HEK293 (cell line): Measurements from ENCODE around the gene PLD5.

Experiments used
- CTCF ChIA-PET: fragments of 350-600 bp; formaldehyde crosslinking; extraction: SDS; loops from one replicate; lab custom pipeline; 2021; ENCODE audit warnings: antibody characterized with exemption; lab: Yijun Ruan, JAX
- POLR2A ChIA-PET: fragments of 300-600 bp; formaldehyde crosslinking; extraction: SDS; loops from one replicate; lab custom pipeline; 2020; ENCODE audit warnings: antibody characterized with exemption, inconsistent platforms; lab: Yijun Ruan, JAX
- H3K27ac ChIP-seq: fragments of 200-500 bp; sonication (Bioruptor generic); 2 replicates; pipeline ENCODE4 v1.5.1; 2014; ENCODE audit warnings: low read depth, low read length, control low read depth, inconsistent platforms; ENCODE audit errors: extremely low read depth
- H3K36me3 ChIP-seq, 2 experiments: fragments of 200-500 bp in 1 of 2; sonication (Bioruptor generic) in 1 of 2; 1 replicate in 1 of 2; 2 replicates in 1 of 2; pipeline ENCODE4 v1.5.1; 2014 to 2017; ENCODE audit warnings: inconsistent platforms in 2 of 2, low read length in 2 of 2; ENCODE audit not compliant: control insufficient read depth in 2 of 2, insufficient read depth in 1 of 2
- H3K4me1 ChIP-seq: fragments of 200-500 bp; sonication (Bioruptor generic); 2 replicates; pipeline ENCODE4 v1.5.1; 2014; ENCODE audit warnings: mild to moderate bottlenecking, low read length, inconsistent platforms; ENCODE audit not compliant: control insufficient read depth, insufficient read depth
- H3K4me3 ChIP-seq: 2 replicates; pipeline ENCODE4 v1.5.1; 2011; ENCODE audit warnings: low read depth, mild to moderate bottlenecking, control low read depth, low read length, moderate library complexity
- H3K9me3 ChIP-seq: fragments of 200-500 bp; sonication (Bioruptor generic); 2 replicates; pipeline ENCODE4 v1.5.1; 2014; ENCODE audit warnings: low read depth, low read length, inconsistent platforms; ENCODE audit not compliant: control insufficient read depth, insufficient read depth
- KLF1 ChIP-seq: fragments of 450-650 bp; formaldehyde crosslinking; IDR thresholded peaks from 2 replicates; pipeline ENCODE4 v1.5.1; 2016; ENCODE audit warnings: missing biosample characterization, missing genetic modification characterization
- MYNN ChIP-seq: fragments of 450-650 bp; formaldehyde crosslinking; IDR thresholded peaks from 2 replicates; pipeline ENCODE4 v1.5.1; 2016; ENCODE audit warnings: missing biosample characterization, missing genetic modification characterization, borderline replicate concordance
- ZBTB20 ChIP-seq: fragments of 450-650 bp; formaldehyde crosslinking; IDR thresholded peaks from 2 replicates; pipeline ENCODE4 v1.5.1; 2016; ENCODE audit warnings: missing biosample characterization, missing genetic modification characterization
- ZFP37 ChIP-seq: fragments of 450-650 bp; formaldehyde crosslinking; IDR thresholded peaks from 2 replicates; pipeline ENCODE4 v1.5.1; 2016; ENCODE audit warnings: missing biosample characterization, missing genetic modification characterization
- ZNF19 ChIP-seq: fragments of 450-650 bp; formaldehyde crosslinking; IDR thresholded peaks from 2 replicates; pipeline ENCODE4; 2016; ENCODE audit warnings: missing biosample characterization, missing genetic modification characterization, low read depth
- ZNF2 ChIP-seq: fragments of 450-650 bp; formaldehyde crosslinking; IDR thresholded peaks from 2 replicates; pipeline ENCODE4 v1.5.1; 2016; ENCODE audit warnings: missing biosample characterization, missing genetic modification characterization
- ZNF335 ChIP-seq: fragments of 450-650 bp; formaldehyde crosslinking; conservative IDR thresholded peaks from 2 replicates; pipeline ENCODE4 v1.5.1; 2016; ENCODE audit warnings: missing biosample characterization, missing genetic modification characterization
- ZNF558 ChIP-seq: fragments of 450-650 bp; formaldehyde crosslinking; IDR thresholded peaks from 2 replicates; pipeline ENCODE4 v1.5.1; 2016; ENCODE audit warnings: missing biosample characterization, missing genetic modification characterization
- ZNF624 ChIP-seq: fragments of 450-650 bp; formaldehyde crosslinking; IDR thresholded peaks from 2 replicates; pipeline ENCODE4 v1.5.1; 2017; ENCODE audit warnings: missing biosample characterization, missing genetic modification characterization
- ZNF639 ChIP-seq: fragments of 450-650 bp; formaldehyde crosslinking; IDR thresholded peaks from 2 replicates; pipeline ENCODE4 v1.5.1; 2016; ENCODE audit warnings: missing biosample characterization, missing genetic modification characterization
- ZNF777 ChIP-seq: fragments of 450-650 bp; formaldehyde crosslinking; IDR thresholded peaks from 2 replicates; pipeline ENCODE4 v1.5.1; 2017; ENCODE audit warnings: missing biosample characterization, missing genetic modification characterization, borderline replicate concordance
- ZSCAN23 ChIP-seq: fragments of 450-650 bp; formaldehyde crosslinking; IDR thresholded peaks from 2 replicates; pipeline ENCODE4 v1.5.1; 2016; ENCODE audit warnings: missing biosample characterization, missing genetic modification characterization
- TF ChIP-seq, protein P1 (sequence below): fragments of 450-650 bp; formaldehyde crosslinking; IDR thresholded peaks from 2 replicates; pipeline ENCODE4 v1.5.1; 2016; ENCODE audit warnings: missing biosample characterization, missing genetic modification characterization
- TF ChIP-seq, protein P2 (sequence below): sonication (generic); formaldehyde crosslinking; IDR thresholded peaks from 2 replicates; pipeline ENCODE4 v1.8.1; 2022; ENCODE audit warnings: mild to moderate bottlenecking, moderate library complexity, missing genetic modification reagents
- TF ChIP-seq, protein P3 (sequence below): fragments of 450-650 bp; formaldehyde crosslinking; IDR thresholded peaks from 2 replicates; pipeline ENCODE4 v1.5.1; 2016; ENCODE audit warnings: missing biosample characterization, missing genetic modification characterization
- TF ChIP-seq, protein P4 (sequence below): fragments of 450-650 bp; formaldehyde crosslinking; IDR thresholded peaks from 2 replicates; pipeline ENCODE4 v1.5.1; 2017; ENCODE audit warnings: missing biosample characterization, mild to moderate bottlenecking, missing genetic modification characterization, moderate library complexity
- TF ChIP-seq, protein P5 (sequence below): fragments of 450-650 bp; formaldehyde crosslinking; conservative IDR thresholded peaks from 2 replicates; pipeline ENCODE4 v1.5.1; 2016; ENCODE audit warnings: low read depth, missing biosample characterization, missing genetic modification characterization

PLD5 gene

GRCh38 chr1:242456726-242457269, 67.7 kb downstream of the PLD5 start (continued):
- TF ChIP-seq ZNF335 (no peak), ZFP37 (tag by site-specific recombination) (no peak), ZNF558 (tag by site-specific recombination) (no peak)
- TF ChIP-seq, protein P1, sequence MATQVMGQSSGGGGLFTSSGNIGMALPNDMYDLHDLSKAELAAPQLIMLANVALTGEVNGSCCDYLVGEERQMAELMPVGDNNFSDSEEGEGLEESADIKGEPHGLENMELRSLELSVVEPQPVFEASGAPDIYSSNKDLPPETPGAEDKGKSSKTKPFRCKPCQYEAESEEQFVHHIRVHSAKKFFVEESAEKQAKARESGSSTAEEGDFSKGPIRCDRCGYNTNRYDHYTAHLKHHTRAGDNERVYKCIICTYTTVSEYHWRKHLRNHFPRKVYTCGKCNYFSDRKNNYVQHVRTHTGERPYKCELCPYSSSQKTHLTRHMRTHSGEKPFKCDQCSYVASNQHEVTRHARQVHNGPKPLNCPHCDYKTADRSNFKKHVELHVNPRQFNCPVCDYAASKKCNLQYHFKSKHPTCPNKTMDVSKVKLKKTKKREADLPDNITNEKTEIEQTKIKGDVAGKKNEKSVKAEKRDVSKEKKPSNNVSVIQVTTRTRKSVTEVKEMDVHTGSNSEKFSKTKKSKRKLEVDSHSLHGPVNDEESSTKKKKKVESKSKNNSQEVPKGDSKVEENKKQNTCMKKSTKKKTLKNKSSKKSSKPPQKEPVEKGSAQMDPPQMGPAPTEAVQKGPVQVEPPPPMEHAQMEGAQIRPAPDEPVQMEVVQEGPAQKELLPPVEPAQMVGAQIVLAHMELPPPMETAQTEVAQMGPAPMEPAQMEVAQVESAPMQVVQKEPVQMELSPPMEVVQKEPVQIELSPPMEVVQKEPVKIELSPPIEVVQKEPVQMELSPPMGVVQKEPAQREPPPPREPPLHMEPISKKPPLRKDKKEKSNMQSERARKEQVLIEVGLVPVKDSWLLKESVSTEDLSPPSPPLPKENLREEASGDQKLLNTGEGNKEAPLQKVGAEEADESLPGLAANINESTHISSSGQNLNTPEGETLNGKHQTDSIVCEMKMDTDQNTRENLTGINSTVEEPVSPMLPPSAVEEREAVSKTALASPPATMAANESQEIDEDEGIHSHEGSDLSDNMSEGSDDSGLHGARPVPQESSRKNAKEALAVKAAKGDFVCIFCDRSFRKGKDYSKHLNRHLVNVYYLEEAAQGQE (tag by site-specific recombination) = no peak

DNA sequence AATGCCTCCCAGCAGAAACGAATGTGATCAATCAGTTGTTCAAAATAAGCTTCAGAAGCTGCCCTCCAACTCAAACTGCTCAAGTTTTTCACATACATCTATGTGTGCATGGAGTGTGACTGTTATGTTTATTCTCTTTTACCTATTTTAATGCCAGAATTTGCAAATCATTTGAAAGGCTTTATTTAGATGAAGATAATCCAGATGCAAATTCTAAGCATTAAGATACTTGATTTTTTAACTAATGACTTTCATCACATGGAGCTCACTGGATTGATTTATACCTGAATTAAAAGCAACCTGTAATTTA, 69.5 kb downstream of the PLD5 start:
- POLR2A ChIA-PET = no interaction called here
- H3K4me3 ChIP-seq = no peak overlapping the region
- CTCF ChIA-PET = interaction anchor here (0.6 to 3.8 kb wide), 29 partner anchors 8 to 1818 kb away, joined by 3 to 20 read pairs (median 4); no protein-coding TSS in a partner anchor
- TF ChIP-seq, protein P2, sequence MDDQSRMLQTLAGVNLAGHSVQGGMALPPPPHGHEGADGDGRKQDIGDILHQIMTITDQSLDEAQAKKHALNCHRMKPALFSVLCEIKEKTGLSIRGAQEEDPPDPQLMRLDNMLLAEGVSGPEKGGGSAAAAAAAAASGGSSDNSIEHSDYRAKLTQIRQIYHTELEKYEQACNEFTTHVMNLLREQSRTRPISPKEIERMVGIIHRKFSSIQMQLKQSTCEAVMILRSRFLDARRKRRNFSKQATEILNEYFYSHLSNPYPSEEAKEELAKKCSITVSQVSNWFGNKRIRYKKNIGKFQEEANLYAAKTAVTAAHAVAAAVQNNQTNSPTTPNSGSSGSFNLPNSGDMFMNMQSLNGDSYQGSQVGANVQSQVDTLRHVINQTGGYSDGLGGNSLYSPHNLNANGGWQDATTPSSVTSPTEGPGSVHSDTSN (CRISPR knock-in tag) = no peak
- TF ChIP-seq ZNF624 (tag by site-specific recombination) (no peak), ZSCAN23 (no peak), ZNF639 (tag by site-specific recombination) (no peak), KLF1 (tag by site-specific recombination) (no peak), ZNF2 (tag by site-specific recombination) (no peak), ZNF19 (no peak), MYNN (tag by site-specific recombination) (no peak), ZNF777 (tag by site-specific recombination) (no peak), ZBTB20 (tag by site-specific recombination) (no peak)
- TF ChIP-seq, protein P3, sequence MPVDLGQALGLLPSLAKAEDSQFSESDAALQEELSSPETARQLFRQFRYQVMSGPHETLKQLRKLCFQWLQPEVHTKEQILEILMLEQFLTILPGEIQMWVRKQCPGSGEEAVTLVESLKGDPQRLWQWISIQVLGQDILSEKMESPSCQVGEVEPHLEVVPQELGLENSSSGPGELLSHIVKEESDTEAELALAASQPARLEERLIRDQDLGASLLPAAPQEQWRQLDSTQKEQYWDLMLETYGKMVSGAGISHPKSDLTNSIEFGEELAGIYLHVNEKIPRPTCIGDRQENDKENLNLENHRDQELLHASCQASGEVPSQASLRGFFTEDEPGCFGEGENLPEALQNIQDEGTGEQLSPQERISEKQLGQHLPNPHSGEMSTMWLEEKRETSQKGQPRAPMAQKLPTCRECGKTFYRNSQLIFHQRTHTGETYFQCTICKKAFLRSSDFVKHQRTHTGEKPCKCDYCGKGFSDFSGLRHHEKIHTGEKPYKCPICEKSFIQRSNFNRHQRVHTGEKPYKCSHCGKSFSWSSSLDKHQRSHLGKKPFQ = no peak
- TF ChIP-seq, protein P4, sequence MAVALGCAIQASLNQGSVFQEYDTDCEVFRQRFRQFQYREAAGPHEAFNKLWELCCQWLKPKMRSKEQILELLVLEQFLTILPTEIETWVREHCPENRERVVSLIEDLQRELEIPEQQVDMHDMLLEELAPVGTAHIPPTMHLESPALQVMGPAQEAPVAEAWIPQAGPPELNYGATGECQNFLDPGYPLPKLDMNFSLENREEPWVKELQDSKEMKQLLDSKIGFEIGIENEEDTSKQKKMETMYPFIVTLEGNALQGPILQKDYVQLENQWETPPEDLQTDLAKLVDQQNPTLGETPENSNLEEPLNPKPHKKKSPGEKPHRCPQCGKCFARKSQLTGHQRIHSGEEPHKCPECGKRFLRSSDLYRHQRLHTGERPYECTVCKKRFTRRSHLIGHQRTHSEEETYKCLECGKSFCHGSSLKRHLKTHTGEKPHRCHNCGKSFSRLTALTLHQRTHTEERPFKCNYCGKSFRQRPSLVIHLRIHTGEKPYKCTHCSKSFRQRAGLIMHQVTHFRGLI (tag by site-specific recombination) = no peak
- TF ChIP-seq, protein P5, sequence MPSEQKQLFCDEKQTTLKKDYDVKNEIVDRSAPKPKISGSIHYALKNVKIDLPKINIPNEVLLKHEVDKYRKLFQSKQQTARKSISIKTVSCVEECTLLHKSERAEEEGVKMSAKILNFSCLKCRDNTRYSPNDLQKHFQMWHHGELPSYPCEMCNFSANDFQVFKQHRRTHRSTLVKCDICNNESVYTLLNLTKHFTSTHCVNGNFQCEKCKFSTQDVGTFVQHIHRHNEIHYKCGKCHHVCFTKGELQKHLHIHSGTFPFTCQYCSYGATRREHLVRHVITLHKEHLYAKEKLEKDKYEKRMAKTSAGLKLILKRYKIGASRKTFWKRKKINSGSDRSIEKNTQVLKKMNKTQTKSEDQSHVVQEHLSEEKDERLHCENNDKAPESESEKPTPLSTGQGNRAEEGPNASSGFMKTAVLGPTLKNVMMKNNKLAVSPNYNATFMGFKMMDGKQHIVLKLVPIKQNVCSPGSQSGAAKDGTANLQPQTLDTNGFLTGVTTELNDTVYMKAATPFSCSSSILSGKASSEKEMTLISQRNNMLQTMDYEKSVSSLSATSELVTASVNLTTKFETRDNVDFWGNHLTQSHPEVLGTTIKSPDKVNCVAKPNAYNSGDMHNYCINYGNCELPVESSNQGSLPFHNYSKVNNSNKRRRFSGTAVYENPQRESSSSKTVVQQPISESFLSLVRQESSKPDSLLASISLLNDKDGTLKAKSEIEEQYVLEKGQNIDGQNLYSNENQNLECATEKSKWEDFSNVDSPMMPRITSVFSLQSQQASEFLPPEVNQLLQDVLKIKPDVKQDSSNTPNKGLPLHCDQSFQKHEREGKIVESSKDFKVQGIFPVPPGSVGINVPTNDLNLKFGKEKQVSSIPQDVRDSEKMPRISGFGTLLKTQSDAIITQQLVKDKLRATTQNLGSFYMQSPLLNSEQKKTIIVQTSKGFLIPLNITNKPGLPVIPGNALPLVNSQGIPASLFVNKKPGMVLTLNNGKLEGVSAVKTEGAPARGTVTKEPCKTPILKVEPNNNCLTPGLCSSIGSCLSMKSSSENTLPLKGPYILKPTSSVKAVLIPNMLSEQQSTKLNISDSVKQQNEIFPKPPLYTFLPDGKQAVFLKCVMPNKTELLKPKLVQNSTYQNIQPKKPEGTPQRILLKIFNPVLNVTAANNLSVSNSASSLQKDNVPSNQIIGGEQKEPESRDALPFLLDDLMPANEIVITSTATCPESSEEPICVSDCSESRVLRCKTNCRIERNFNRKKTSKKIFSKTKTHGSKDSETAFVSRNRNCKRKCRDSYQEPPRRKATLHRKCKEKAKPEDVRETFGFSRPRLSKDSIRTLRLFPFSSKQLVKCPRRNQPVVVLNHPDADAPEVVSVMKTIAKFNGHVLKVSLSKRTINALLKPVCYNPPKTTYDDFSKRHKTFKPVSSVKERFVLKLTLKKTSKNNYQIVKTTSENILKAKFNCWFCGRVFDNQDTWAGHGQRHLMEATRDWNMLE (tag by site-specific recombination) = no peak
- no peaks in the 10 kb centered on the region for H3K36me3 ChIP-seq
- no peaks in the 10 kb centered on the region for H3K9me3 ChIP-seq
- H3K27ac ChIP-seq = no peak overlapping the region
- H3K4me1 ChIP-seq = no peaks in the 10 kb centered on the region
